ENCODE results near the gene TMEM212. TPM values are rescaled to one million over a fixed set of nuclear protein-coding genes. Genes with fewer than 3 reads are reported as not detected.
"Not testable (repeated sequence)": the region's sequence is repeated elsewhere in the genome, so short reads cannot be mapped to it uniquely, and the experiment has no call there.

The TMEM212 gene
- total RNA-seq, 2 experiments from 2014 or later = not detected

DNA sequence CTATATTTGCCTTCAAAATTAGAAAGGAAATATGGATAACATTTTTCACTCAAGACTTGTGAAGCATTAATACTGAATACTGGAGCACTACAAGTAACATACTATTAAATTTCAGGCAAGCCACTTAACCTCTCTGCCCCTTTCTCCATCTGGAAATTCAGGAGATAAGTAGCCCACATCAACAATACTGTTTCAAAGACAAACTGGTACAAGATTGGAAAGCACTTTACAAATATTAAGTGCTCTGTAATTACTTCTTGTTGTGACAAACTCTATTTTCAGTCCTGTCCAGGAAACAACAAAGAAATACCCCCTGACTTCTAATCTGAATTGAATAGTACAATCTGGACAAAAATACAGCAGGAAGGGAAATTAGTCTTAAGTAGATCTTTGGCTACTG, 49.3 kb downstream of the TMEM212 start:
- intact Hi-C loops (cut with micrococcal nuclease) = no loop called here
- Mint-ChIP-seq H3K9me3 (no peaks in the 10 kb centered on the region), H3K4me1 (ENCODE audit: low read depth) (peaks cover 8% of the 10 kb centered on the region), H3K4me3 (no peak overlapping the region), H3K27me3 (ENCODE audit: low read depth) (peaks cover 4% of the 10 kb centered on the region), H3K36me3 (ENCODE audit: low read depth) (no peaks in the 10 kb centered on the region), H3K27ac (no peak overlapping the region)
- CTCF ChIA-PET = no interaction called here
- DNase-seq = no peak

DNA sequence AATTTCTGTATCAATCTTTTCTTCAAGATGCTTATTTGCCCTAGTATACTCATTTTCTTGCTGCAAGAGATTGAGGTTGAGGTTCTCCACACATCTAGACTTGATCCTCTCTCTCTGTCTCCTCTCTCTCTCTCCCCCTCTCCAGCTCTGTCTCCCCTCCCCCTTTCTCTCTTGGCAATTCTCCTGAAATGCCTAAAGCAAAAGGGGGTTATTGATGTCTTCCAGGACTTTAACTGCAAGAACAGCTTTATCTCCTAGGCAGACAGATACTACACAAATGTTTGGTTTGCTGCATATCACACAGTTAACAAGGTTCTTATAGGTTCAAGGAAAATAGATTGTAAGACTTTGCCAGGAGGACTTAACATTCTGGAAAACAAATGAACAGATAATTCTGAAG, 52.1 kb downstream of the TMEM212 start:
- Mint-ChIP-seq H3K36me3 (ENCODE audit: low read depth) (no peaks in the 10 kb centered on the region), H3K27ac (no peak overlapping the region), H3K9me3 (no peaks in the 10 kb centered on the region), H3K4me3 (no peak overlapping the region), H3K4me1 (ENCODE audit: low read depth) (peaks cover 5% of the 10 kb centered on the region), H3K27me3 (ENCODE audit: low read depth) (peaks cover 4% of the 10 kb centered on the region)
- CTCF ChIA-PET = no interaction called here
- intact Hi-C loops (cut with micrococcal nuclease) = no loop called here
- no peak for DNase-seq

DNA sequence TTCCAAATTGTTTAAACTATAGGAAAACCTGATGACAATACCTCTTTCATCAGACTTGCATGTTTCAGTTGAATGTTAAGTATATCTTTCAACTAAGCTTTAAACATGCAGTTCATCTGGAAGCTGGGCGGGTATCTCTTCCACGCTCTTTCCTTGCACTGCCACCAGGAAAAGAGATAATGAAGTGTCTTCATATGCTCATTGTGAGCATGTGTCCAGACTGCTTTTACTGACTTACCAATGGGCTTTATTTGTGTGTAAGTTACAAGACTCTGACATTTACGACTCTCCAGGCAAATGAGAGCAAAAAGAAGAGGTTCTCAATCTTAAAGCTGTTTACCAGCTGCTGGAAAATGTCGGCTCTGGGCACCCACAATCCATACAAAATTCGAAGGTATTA, 52.8 kb downstream of the TMEM212 start:
- Mint-ChIP-seq H3K4me1 (ENCODE audit: low read depth) (no peaks in the 10 kb centered on the region), H3K9me3 (no peaks in the 10 kb centered on the region), H3K27ac (no peak overlapping the region), H3K27me3 (ENCODE audit: low read depth) (peaks cover 4% of the 10 kb centered on the region), H3K4me3 (no peak overlapping the region), H3K36me3 (ENCODE audit: low read depth) (no peaks in the 10 kb centered on the region)
- intact Hi-C loops (cut with micrococcal nuclease) = no loop called here
- no peak for DNase-seq
- CTCF ChIA-PET = no interaction called here

DNA sequence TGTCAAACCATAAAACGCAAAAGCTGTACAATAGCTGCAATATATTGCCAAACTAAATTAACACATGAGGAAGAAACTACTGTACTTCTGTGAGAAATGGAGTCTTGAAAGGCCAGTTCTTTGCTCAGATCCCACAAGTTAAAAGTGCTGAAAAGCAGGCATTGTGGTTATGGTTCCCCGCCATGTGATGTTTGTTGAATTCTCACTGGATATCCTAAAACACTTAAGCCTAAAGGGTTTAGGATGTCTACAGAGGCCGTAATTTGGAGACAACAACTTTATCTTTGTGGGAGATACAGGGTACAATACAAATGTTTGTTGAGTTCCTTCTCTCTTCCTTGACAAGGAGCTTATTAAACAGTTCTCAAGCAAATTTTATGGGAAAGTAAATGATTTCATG, 53.2 kb downstream of the TMEM212 start:
- Mint-ChIP-seq H3K4me3 (no peak overlapping the region), H3K27me3 (ENCODE audit: low read depth) (peaks cover 4% of the 10 kb centered on the region), H3K36me3 (ENCODE audit: low read depth) (no peaks in the 10 kb centered on the region), H3K27ac (no peak overlapping the region), H3K9me3 (no peaks in the 10 kb centered on the region), H3K4me1 (ENCODE audit: low read depth) (no peaks in the 10 kb centered on the region)
- DNase-seq = no peak
- intact Hi-C loops (cut with micrococcal nuclease) = no loop called here
- CTCF ChIA-PET = no interaction called here

DNA sequence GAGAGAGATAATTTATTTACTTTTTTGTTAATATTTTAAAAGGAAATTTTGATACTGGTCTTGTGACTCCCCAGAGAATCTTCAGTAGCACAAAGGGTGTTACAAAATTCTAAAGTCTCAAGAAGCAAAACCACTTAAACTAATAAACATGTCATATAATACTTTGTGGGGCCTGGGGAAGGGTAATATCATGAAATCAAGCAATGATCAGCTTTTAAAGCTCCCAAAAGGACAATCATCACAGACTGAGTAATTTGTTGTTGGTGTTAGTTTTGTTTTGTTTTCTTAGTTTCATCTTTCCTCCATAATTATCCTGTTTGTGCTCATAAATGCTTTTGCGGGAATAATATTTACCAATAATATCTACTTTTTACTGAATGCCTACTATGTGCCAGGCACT, 55.0 kb downstream of the TMEM212 start:
- intact Hi-C loops (cut with micrococcal nuclease) = no loop called here
- CTCF ChIA-PET = no interaction called here
- Mint-ChIP-seq H3K9me3 (no peaks in the 10 kb centered on the region), H3K4me1 (ENCODE audit: low read depth) (no peaks in the 10 kb centered on the region), H3K4me3 (no peak overlapping the region), H3K27me3 (ENCODE audit: low read depth) (peaks cover 4% of the 10 kb centered on the region), H3K36me3 (ENCODE audit: low read depth) (no peaks in the 10 kb centered on the region), H3K27ac (no peak overlapping the region)
- no peak for DNase-seq

DNA sequence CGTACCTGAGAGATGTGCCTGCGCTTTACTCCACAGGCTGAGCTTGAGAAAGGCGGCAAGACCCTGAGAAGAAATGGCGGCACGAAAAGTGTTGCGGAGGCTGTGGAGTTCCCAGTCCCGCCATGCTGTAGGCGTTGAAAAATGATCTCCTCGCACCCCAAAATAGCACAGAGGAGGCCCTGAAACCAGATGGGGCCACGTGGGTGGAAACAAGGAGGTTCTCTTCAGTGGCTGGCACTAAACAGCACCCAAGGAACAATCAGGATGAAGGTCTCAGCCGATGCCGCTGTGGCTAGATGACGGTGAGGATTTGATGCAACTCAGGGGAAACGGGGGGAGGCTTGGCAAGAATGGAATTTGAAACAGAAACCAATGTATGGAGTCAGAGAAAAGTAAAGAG, 57.3 kb downstream of the TMEM212 start:
- no peak overlapping the region for H3K27ac Mint-ChIP-seq
- DNase-seq = no peak
- CTCF ChIA-PET = no interaction called here
- no peaks in the 10 kb centered on the region for H3K36me3 Mint-ChIP-seq (ENCODE audit: low read depth)
- intact Hi-C loops (cut with micrococcal nuclease) = no loop called here
- H3K27me3 Mint-ChIP-seq (ENCODE audit: low read depth) = peaks cover 2% of the 10 kb centered on the region
- no peaks in the 10 kb centered on the region for H3K9me3 Mint-ChIP-seq
- no peaks in the 10 kb centered on the region for H3K4me1 Mint-ChIP-seq (ENCODE audit: low read depth)
- H3K4me3 Mint-ChIP-seq = no peak overlapping the region

DNA sequence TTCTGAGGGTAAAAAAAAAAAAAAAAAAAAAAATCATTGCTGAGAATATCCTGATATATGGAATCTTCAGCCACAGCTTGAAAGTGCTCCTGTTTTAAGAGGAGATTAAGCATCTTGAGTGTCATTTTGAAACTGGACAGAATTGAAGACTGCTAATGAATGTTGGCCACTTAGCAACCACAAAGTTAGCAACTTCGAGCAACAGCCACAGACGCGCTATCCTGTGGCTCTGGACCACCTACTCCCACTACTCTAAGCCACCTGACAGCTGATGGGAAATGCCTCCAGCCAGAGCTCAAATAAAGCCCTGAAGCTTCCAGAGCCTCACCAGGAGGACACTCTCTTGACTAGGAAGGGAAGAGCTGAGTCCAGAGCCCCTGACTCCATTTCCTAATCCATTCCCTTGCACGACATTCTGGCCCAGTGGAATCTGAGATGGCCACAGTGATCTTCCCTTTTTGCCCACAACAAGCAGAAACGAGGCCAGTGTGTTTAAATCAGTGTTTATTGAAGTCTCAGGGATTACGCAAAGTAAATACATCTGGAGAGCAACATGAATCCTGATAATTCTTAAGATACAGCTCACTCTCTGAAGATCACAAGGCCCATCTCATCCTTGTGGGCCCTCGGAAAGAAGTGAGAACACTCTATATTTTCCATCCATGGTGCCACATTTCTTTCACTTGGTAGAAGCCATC, 58.6 kb downstream of the TMEM212 start:
- no peaks in the 10 kb centered on the region for H3K36me3 Mint-ChIP-seq (ENCODE audit: low read depth)
- no peak overlapping the region for H3K27ac Mint-ChIP-seq
- H3K4me3 Mint-ChIP-seq = no peak overlapping the region
- no peaks in the 10 kb centered on the region for H3K4me1 Mint-ChIP-seq (ENCODE audit: low read depth)
- no peaks in the 10 kb centered on the region for H3K9me3 Mint-ChIP-seq
- intact Hi-C loops (cut with micrococcal nuclease) = no loop called here
- no peak for DNase-seq
- H3K27me3 Mint-ChIP-seq (ENCODE audit: low read depth) = peaks cover 2% of the 10 kb centered on the region
- CTCF ChIA-PET = no interaction called here

DNA sequence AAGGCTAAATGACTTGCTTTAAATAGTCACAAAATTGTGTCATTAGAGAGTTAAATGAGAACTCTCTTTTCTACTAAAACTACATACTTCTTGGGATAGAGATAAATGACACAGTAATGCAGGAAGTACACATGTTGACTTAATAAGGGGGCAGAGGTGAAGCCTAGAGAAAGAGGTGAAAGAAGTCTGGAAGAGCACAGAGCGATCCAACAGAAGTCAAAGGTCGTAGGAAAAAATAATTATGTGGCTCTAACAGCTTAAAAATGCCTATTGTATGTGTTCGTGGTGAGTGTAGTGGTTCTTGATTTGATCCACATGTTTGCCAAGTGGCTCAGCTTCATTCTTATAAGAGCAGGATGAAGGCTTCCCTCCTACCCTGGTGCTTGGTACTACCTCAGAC, 61.7 kb downstream of the TMEM212 start:
- Mint-ChIP-seq H3K27ac (no peak overlapping the region), H3K36me3 (ENCODE audit: low read depth) (no peaks in the 10 kb centered on the region), H3K9me3 (no peaks in the 10 kb centered on the region), H3K27me3 (ENCODE audit: low read depth) (no peaks in the 10 kb centered on the region), H3K4me3 (no peak overlapping the region), H3K4me1 (ENCODE audit: low read depth) (no peaks in the 10 kb centered on the region)
- CTCF ChIA-PET = no interaction called here
- DNase-seq = no peak
- intact Hi-C loops (cut with micrococcal nuclease) = no loop called here

DNA sequence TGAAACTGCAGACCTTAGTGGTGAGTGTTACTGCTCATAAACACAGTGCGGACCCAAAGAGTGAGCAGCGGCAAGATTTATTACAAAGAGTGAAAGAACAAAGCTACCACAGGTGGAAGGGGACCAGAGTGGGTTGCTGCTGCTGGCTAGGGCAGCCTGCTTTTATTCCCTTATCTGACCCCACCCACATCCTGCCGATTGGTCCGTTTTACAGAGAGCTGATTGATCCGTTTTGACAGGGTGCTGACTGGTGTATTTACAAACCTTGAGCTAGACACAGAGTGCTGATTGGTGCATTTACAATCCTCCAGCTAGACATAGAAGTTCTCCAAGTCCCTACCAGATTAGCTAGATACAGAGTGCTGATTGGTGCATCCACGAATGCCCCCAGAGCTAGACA, 63.4 kb downstream of the TMEM212 start:
- H3K4me1 Mint-ChIP-seq (ENCODE audit: low read depth); H3K27ac Mint-ChIP-seq; H3K36me3 Mint-ChIP-seq (ENCODE audit: low read depth); intact Hi-C loops (cut with micrococcal nuclease); CTCF ChIA-PET; H3K9me3 Mint-ChIP-seq; H3K4me3 Mint-ChIP-seq; DNase-seq; H3K27me3 Mint-ChIP-seq (ENCODE audit: low read depth): not testable (repeated sequence)

DNA sequence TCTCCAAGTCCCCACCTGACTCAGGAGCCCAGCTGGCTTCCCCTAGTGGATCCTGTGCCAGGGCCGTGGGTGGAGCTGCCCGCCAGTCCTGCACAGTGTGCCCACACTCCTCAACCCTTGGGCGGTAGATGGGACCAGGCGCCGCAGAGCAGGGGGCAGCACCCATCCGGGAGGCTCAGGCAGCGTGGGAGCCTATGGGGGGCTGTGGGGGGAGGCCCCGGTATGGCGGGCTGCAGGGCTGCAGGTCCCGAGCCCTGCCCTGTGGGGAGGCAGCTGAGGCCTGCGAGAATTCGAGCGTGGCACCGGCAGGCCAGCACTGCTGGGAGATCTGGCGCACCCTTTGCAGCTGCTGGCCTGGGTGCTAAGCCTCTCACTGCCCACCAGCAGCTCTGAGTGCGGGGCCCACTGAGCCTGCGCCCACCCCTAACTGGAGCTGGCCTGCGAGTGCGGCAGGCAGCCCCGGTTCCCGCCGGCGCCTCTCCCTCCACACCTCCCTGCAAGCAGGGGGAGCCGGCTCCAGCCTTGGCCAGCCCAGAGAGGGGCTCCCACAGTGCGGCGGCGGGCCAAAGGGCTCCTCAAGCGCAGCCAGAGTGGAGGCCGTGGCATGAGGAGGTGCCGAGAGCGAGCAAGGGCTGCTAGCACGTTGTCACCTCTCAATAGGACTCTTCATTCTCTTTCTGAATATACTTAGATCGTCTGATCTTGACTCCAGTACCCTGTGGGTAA, 64.0 kb downstream of the TMEM212 start:
- intact Hi-C loops (cut with micrococcal nuclease) = no loop called here
- no peak for DNase-seq
- CTCF ChIA-PET = interaction anchor here (0.6 kb wide), 1 partner anchor 360 kb away, joined by 6 read pairs; no protein-coding TSS in a partner anchor

DNA sequence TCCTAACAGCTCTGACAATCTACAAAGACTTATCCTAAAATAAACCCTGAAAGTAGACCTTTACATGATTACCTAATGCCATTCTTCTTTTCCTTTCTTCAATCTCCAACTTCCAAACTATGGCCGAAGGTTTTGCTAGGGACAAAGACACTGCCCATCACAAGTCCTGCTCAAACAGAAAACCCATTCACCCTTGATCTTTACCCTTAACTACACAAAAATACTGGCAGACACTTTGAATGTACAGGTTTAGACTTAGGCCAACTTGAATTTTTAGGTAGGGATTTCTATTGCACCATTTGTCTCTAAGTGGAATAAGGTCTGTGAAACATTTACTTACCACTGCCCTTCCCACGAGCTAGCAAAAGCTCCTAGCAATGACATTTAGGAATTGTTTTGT, 64.6 kb downstream of the TMEM212 start:
- no peaks in the 10 kb centered on the region for H3K27me3 Mint-ChIP-seq (ENCODE audit: low read depth)
- peaks cover 3% of the 10 kb centered on the region for H3K9me3 Mint-ChIP-seq
- no peaks in the 10 kb centered on the region for H3K36me3 Mint-ChIP-seq (ENCODE audit: low read depth)

More for the DNA sequence above, 64.0 kb downstream of the TMEM212 start:
- Mint-ChIP-seq H3K4me1 (ENCODE audit: low read depth) (no peaks in the 10 kb centered on the region), H3K9me3 (peaks cover 3% of the 10 kb centered on the region), H3K36me3 (ENCODE audit: low read depth) (no peaks in the 10 kb centered on the region), H3K4me3 (no peak overlapping the region), H3K27me3 (ENCODE audit: low read depth) (no peaks in the 10 kb centered on the region), H3K27ac (no peak overlapping the region)

DNA sequence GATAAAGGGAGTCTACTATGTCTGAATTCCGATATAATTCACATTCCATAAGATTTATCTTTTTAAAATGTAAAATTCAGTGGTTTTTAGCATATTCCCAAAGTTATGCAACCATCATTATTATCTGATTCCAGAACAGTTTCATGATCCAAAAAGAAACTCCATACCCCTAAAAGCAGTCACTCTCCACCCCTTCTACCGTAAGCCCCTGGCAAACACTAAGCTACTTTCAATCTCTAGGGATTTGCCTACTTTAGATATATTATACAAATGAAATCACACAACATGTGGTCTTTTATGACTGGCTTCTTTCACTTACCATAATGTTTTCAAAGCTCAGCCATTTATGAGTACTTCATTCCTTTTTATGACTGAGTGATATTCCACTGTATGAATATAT, 65.6 kb downstream of the TMEM212 start:
- Mint-ChIP-seq H3K9me3 (peaks cover 3% of the 10 kb centered on the region), H3K27ac (no peak overlapping the region), H3K36me3 (ENCODE audit: low read depth) (no peaks in the 10 kb centered on the region), H3K4me1 (ENCODE audit: low read depth) (no peaks in the 10 kb centered on the region), H3K4me3 (no peak overlapping the region), H3K27me3 (ENCODE audit: low read depth) (no peaks in the 10 kb centered on the region)
- no peak for DNase-seq
- CTCF ChIA-PET = interaction anchor here (1.1 kb wide), 1 partner anchor 10 kb away, joined by 3 read pairs; no protein-coding TSS in a partner anchor
- intact Hi-C loops (cut with micrococcal nuclease) = no loop called here

More for the DNA sequence above, 64.6 kb downstream of the TMEM212 start:
- intact Hi-C loops (cut with micrococcal nuclease) = no loop called here
- CTCF ChIA-PET = interaction anchor here (0.6 kb wide), 2 partner anchors 359 to 1039 kb away, joined by 3 to 6 read pairs; no protein-coding TSS in a partner anchor
- no peak overlapping the region for H3K4me3 Mint-ChIP-seq
- no peaks in the 10 kb centered on the region for H3K4me1 Mint-ChIP-seq (ENCODE audit: low read depth)
- no peak overlapping the region for H3K27ac Mint-ChIP-seq
- DNase-seq = no peak

Measured in activated naive CD4-positive, alpha-beta T cell treated with anti-CD3 and anti-CD28 coated beads for 36 hours (primary cell).